ENCODE results near the gene IFNA4.

IFNA4 gene

GRCh38 chr9:21155501-21155900 is 31.9 kb downstream of the IFNA4 start:
- TF ChIP-seq POLR2A (IDR thresholded peaks at IDR 0.05; ENCODE audit: extremely low read depth, insufficient read length) (no peak), MAX (IDR thresholded peaks at IDR 0.05; ENCODE audit: low read depth, low read length) (no peak), MYC (IDR thresholded peaks at IDR 0.05; ENCODE audit: low read depth, low read length) (no peak), CTCF (IDR thresholded peaks at IDR 0.05; ENCODE audit: low read depth, low read length) (no peak)
- no peak for DNase-seq (ENCODE audit: low read depth)
- no peak overlapping the region for H3K4me3 ChIP-seq (ENCODE audit: low read depth, low read length)

GRCh38 chr9:21154018-21154608 is 33.3 kb downstream of the IFNA4 start:
- peak overlapping the region; percentile 32 for H3K4me3 ChIP-seq (ENCODE audit: low read depth, low read length)
- TF ChIP-seq CTCF (IDR thresholded peaks at IDR 0.05; ENCODE audit: low read depth, low read length): peak; percentile 83
- TF ChIP-seq MAX (IDR thresholded peaks at IDR 0.05; ENCODE audit: low read depth, low read length): no peak
- no peak for TF ChIP-seq MYC (IDR thresholded peaks at IDR 0.05; ENCODE audit: low read depth, low read length)
- no peak for TF ChIP-seq POLR2A (IDR thresholded peaks at IDR 0.05; ENCODE audit: extremely low read depth, insufficient read length)
- peak; percentile 91 for DNase-seq (ENCODE audit: low read depth)

- TF ChIP-seq MYC (IDR thresholded peaks at IDR 0.05; ENCODE audit: low read depth, low read length) (peak; percentile 50), CTCF (IDR thresholded peaks at IDR 0.05; ENCODE audit: low read depth, low read length) (no peak)
- no peak overlapping the region for H3K4me3 ChIP-seq (ENCODE audit: low read depth, low read length)
- peak; percentile 58 for DNase-seq (ENCODE audit: low read depth)
These were observed 33.9 kb downstream of the IFNA4 start for GRCh38 chr9:21153336-21154017.

GRCh38 chr9:21144603-21145002 is 42.8 kb downstream of the IFNA4 start:
- DNase-seq (ENCODE audit: low read depth): peak; percentile 32
- no peak overlapping the region for H3K4me3 ChIP-seq (ENCODE audit: low read depth, low read length)
- TF ChIP-seq CTCF (IDR thresholded peaks at IDR 0.05; ENCODE audit: low read depth, low read length) (no peak), MYC (IDR thresholded peaks at IDR 0.05; ENCODE audit: low read depth, low read length) (no peak), MAX (IDR thresholded peaks at IDR 0.05; ENCODE audit: low read depth, low read length) (no peak), POLR2A (IDR thresholded peaks at IDR 0.05; ENCODE audit: extremely low read depth, insufficient read length) (no peak)

- DNase-seq (ENCODE audit: low read depth): no peak
- no peak within 1 kb of the TSS for H3K4me3 ChIP-seq (ENCODE audit: low read depth, low read length)
- TF ChIP-seq CTCF (IDR thresholded peaks at IDR 0.05; ENCODE audit: low read depth, low read length): peak; percentile 31
- no peak for TF ChIP-seq POLR2A (IDR thresholded peaks at IDR 0.05; ENCODE audit: extremely low read depth, insufficient read length)
These were observed 45.9 kb downstream of the IFNA4 start, which contains the start of gene IFNW1 for GRCh38 chr9:21141427-21141882. Gene IFNW1 (minus strand): TSS chr9:21141832. CDS start chr9:21141570, 262 bp downstream.

- H3K4me3 ChIP-seq (ENCODE audit: low read depth, low read length): no peak overlapping the region
- TF ChIP-seq MAX (IDR thresholded peaks at IDR 0.05; ENCODE audit: low read depth, low read length) (no peak), CTCF (IDR thresholded peaks at IDR 0.05; ENCODE audit: low read depth, low read length) (no peak), MYC (IDR thresholded peaks at IDR 0.05; ENCODE audit: low read depth, low read length) (no peak), POLR2A (IDR thresholded peaks at IDR 0.05; ENCODE audit: extremely low read depth, insufficient read length) (no peak)
- no peak for DNase-seq (ENCODE audit: low read depth)
These were observed 50.4 kb downstream of the IFNA4 start for GRCh38 chr9:21137020-21137419.

Data from NB4 (cell line).